GM21576 (cell line): ENCODE data around the gene COL4A5.

Experiments used
- ATAC-seq: cut with Tn5 transposase; IDR thresholded peaks from one replicate; pipeline ENCODE4 v1.9.1; 2021; ENCODE audit warnings: mild to moderate bottlenecking, moderate library complexity; ENCODE audit not compliant: unreplicated experiment

The COL4A5 gene

DNA sequence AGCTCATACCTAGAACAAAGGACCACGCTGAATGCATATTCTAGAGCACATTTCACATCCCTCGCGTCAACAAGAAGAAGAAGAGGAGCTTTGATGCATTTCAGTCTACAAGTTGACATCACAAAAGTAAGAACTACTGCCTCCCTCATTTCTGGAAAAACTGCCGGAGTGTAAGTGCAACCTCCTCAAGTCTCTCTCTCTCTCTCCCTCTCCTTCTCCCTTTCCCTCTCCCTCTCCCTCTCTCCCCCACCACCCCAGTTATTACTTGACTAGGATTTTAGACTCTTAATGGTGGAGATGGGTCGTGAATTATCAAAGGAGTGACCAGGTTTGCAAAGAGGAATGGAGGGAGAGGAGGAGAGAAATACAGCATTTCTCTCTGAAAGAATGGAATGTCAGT, 298.1 kb downstream of the COL4A5 start:
- ATAC-seq = no peak

DNA sequence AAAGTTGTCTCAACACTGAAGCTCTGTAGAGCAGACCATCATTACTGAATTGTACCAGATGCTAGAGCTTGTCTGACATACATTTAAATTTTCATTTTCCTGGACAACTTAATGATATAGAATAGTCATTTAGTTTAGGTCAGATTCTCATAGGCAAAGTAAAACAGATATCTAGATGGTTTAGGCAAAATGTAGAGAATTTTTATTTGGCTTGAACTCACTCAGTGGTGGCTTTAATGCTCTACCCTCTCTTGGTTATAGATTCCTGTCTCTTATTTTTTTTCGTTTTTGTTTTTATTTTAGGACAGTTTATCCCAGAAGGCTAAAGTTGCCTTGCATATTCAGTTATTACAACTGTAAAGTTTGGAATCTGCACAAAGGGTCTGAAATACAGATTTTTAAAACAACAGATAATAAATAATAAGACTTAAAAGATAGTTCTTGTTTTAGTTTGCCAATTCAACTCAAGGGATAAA, 300.7 kb downstream of the COL4A5 start:
- no peak for ATAC-seq
